Right cardiac atrium (tissue), 5 donors: ENCODE data around the gene CRLF3. TPM values are rescaled to one million over a fixed set of nuclear protein-coding genes. Genes with fewer than 3 reads are reported as not detected.
"Not testable (repeated sequence)": the region's sequence is repeated elsewhere in the genome, so short reads cannot be mapped to it uniquely, and the experiment has no call there.

Experiments
- ATAC-seq, 2 donors: fragments of 200-7000 bp; cut with Tn5 transposase; one replicate each; pipeline versions ENCODE4 v1.8.0 to v1.9.1; 2020; ENCODE audit warnings: moderate library complexity in 2 of 2, mild to moderate bottlenecking in 1 of 2
- DNase-seq, 3 donors: peaks; one replicate each; pipeline ENCODE4 v3.0.0-alpha.2; 2020
- H3K27ac ChIP-seq: one replicate; pipeline ENCODE4 v1.5.1; 2013; ENCODE audit warnings: mild to moderate bottlenecking, low read length, control low read depth, moderate library complexity
- H3K27me3 ChIP-seq: one replicate; pipeline ENCODE4 v1.6.1; 2013; ENCODE audit not compliant: control insufficient read depth, insufficient read depth
- H3K4me1 ChIP-seq: one replicate; pipeline ENCODE4 v1.6.1; 2013; ENCODE audit warnings: low read length; ENCODE audit not compliant: control insufficient read depth, insufficient read depth
- H3K4me3 ChIP-seq: one replicate; pipeline ENCODE4 v1.5.1; 2013; ENCODE audit warnings: low read length, control low read depth
- H3K9me3 ChIP-seq: one replicate; pipeline ENCODE4 v1.6.1; 2013; ENCODE audit warnings: low read length; ENCODE audit not compliant: control insufficient read depth
- WGBS: extraction: QIAGEN DNeasy Blood & Tissue Kit; methylation state at CpG from one replicate; pipeline ENCODE4 v1.1.7; 2013; 5-methylcytosine and 5-hydroxymethylcytosine counted together
- intact Hi-C, 4 donors: fragments of 100-400 bp; cut with DNase I; formaldehyde crosslinking; loops; one replicate each; pipeline versions ENCODE4 v1.11.0 to v1.14.0; 2022 to 2023
- polyA plus RNA-seq: library from polyadenylated mRNA; stranded (reverse); fragments of 200-250 nt; gene quantifications from one replicate; pipeline ENCODE4 v1.2.3, GENCODE V29; 2013
- total RNA-seq, 4 donors: library from RNA; stranded (reverse); fragmentation: NEBNext Ultra II Directional; extraction: Animal tissue kit (Norgen Biotek cat#: 25700); gene quantifications; one replicate each; pipeline ENCODE4 v1.2.1, GENCODE V29; 2021
- donor health status: healthy with polysubstance abuse.
- donor health status: DM: no; HTN: yes; CAD: no.
- donor health status: DM: no; HTN: no; CAD: no.
- donor health status: DM: no; HTN: yes; CAD: no; lungs with severe emphysema.
- donor health status: DM: yes; HTN: yes; CAD: no.

The CRLF3 gene
- total and polyA plus RNA-seq, 5 donors, result 3.7 to 6.7 (median 5.9) TPM

DNA sequence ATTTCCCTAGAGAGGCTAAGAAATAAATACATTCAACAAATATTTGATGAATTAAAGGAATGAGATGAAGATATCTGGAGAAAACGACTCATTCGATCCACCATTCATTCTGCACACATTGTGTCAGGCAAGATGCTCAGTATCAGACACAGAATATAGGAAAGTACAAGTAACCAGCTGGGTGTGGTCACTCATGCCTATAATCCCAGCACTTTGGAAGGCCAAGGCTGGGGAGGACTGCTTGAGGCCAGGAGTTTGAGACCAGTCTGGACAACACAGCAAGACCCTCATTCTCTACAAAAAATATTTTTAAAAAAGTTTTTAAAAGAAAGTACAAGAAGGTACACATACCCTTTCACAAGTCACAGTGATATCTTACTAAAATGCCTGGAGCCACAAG is 42.3 kb downstream of the CRLF3 start:
- H3K27me3 ChIP-seq, result no peaks in the 10 kb centered on the region
- no peaks in the 10 kb centered on the region for H3K4me1 ChIP-seq
- H3K4me3 ChIP-seq, result no peak overlapping the region
- no peaks in the 10 kb centered on the region for H3K9me3 ChIP-seq
- no peak for ATAC-seq
- 86% methylated on average over 2 of the region's 2 CpGs for WGBS
- no peak for DNase-seq
- intact Hi-C loops, result no loop called here
- no peak overlapping the region for H3K27ac ChIP-seq

DNA sequence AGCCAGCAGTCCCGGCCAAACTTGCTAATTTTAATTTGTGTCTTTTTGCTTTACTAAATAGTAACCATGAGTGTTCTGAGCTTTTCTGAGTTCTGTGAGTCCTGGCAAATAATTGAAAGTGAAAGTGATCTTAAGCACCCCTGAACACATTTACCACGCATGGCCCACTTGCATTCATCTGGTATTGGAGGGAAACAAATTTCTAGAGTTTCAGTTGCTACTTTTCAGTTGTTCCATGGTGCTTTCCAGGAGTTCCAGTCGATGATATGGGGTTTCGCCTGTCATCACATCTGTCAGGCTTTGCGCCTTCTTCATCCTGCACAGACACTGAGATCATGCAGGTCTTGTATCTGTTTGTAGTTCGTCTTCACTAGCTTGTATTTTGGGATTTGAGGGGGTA is 44.1 kb downstream of the CRLF3 start:
- intact Hi-C loops, result no loop called here
- Histone ChIP-seq H3K27me3 (no peaks in the 10 kb centered on the region), H3K4me1 (no peaks in the 10 kb centered on the region), H3K9me3 (no peaks in the 10 kb centered on the region), H3K4me3 (no peak overlapping the region), H3K27ac (no peak overlapping the region)
- DNase-seq (no peak), ATAC-seq (no peak)
- WGBS, result 84% methylated on average over 6 of the region's 6 CpGs

DNA sequence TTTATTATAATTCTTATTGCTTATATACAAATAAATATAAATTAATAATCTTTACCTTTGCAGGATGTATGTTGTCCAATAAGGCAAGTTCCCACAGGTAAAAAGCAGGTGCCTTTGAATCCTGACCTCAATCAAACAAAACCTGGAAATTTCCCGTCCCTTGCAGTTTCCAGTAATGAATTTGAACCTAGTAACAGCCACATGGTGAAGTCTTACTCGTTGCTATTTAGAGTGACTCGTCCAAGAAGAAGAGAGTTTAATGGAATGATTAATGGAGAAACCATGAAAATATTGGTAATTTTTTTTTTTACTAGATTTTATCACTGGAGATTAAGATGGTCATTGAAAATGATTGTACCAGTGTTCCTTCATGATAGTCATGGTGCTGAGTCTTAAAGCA is 55.7 kb downstream of the CRLF3 start:
- ATAC-seq, H3K27me3 ChIP-seq, H3K27ac ChIP-seq, intact Hi-C loops, DNase-seq, H3K4me1 ChIP-seq, H3K9me3 ChIP-seq, H3K4me3 ChIP-seq: not testable (repeated sequence)
- 64% methylated on average over 3 of the region's 3 CpGs for WGBS

DNA sequence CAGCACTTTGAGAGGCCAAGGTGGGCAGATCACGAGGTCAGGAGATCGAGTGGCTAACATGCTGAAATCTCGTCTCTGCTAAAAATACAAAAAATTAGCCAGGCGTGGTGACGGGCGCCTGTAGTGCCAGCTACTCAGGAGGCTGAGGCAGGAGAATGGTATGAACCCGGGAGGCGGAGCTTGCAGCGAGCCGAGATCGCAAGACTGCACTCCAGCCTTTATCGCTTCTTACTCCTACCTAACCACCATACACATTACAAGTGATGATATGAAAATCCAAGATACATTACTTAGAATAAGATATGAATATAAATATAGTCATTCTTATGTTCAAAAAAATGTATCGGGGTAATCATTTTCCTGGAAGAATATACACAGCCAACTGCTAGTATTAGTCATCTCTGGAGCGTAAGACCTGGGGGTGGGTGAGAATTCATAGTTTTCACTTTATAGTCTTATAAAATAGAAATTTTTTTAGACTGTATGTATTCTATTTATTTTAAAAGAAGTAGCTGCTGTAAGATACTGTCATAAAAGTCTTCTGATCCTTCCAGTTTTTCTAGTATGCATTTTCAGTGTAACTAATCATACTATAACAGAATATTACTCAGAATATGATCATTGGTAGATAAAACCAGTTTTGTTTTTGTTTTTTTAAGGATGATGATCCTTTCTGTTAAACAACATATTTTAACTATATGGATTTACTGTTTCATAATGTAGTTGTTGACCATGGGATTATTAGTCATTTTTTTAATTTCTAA is 56.7 kb downstream of the CRLF3 start:
- H3K4me3 ChIP-seq, ATAC-seq, DNase-seq, H3K27ac ChIP-seq, H3K9me3 ChIP-seq, H3K4me1 ChIP-seq, intact Hi-C loops, H3K27me3 ChIP-seq: not testable (repeated sequence)
- 95% methylated on average over 14 of the region's 14 CpGs for WGBS

DNA sequence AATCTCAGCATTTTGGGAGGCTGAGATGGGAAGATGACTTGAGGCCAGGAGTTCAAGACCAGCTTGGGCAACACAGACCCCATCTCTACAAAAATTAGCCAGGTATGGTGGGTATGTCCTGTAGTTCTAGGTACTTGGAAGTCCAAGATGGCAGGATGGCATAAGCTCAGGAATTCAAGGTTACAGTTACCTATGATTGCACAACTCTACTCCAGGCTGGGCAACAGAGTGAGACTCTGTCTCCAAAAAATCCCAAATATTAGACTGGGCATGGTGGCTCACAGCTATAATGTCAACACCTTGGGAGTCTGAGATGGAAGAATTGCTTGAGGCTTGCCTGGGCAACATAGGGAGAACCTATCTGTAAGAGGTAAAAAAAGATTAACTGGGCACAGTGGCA is 63.4 kb downstream of the CRLF3 start:
- DNase-seq (no peak), ATAC-seq (no peak)
- intact Hi-C loops, result no loop called here
- Histone ChIP-seq H3K27me3 (no peaks in the 10 kb centered on the region), H3K9me3 (no peaks in the 10 kb centered on the region), H3K27ac (no peak overlapping the region), H3K4me3 (no peak overlapping the region), H3K4me1 (no peaks in the 10 kb centered on the region)

DNA sequence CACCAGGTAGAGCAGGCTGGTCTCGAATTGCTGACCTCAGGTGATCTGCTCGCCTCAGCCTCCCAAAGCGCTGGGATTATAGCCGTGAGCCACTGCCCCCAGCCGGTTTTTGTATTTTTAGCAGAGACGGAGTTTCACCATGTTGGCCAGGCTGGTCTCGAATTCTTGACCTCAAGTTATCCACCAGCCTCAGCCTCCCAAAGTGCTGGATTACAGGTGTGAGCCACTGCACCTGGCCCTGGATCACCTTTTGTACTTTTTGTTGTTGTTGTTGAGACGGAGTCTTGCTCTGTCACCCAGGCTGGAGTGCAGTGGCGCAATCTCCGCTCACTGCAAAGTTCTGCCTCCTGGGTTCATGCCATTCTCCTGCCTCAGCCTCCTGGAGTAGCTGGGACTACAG is 71.2 kb downstream of the CRLF3 start:
- DNase-seq, ATAC-seq, H3K27me3 ChIP-seq, H3K4me1 ChIP-seq, H3K4me3 ChIP-seq, H3K27ac ChIP-seq, intact Hi-C loops, H3K9me3 ChIP-seq: not testable (repeated sequence)
- 95% methylated on average over 10 of the region's 10 CpGs for WGBS

DNA sequence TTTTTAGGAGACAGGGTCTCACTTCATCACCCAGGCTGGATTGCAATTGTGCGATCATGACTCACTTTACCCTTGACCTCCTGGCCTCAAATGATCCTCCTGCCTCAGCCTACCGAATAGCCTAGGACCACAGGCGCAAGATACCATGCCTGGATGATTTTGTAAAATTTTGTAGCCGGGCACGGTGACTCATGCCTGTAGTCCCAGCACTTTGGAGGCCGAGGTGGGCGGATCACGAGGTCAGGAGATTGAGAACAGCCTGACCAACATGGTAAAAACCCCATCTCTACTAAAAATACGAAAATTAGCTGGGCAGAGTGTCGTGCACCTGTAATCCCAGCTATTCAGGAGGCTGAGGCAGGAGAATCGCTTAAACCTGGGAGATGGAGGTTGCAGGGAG is 73.5 kb downstream of the CRLF3 start:
- H3K27me3 ChIP-seq, H3K4me1 ChIP-seq, DNase-seq, H3K27ac ChIP-seq, ATAC-seq, H3K4me3 ChIP-seq, intact Hi-C loops, H3K9me3 ChIP-seq: not testable (repeated sequence)
- WGBS, result 97% methylated on average over 11 of the region's 11 CpGs

DNA sequence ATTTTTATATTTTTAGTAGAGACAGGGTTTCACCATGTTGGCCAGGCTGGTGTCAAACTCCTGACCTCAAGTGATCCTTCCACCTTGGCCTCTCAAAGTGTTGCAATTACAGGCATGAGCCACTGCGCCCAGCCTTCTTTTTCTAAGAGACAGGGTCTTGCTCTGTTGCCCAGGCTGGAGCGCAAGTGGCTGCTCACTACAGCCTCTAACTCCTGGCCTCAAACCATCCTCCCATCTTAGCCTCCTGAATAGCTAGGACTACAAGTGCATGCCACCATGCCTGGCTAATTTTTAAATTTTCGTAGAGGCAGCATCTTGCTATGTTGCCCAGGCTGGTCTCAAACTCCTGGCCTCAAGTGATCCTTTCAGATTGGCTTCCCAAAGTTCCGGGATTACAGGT is 76.9 kb downstream of the CRLF3 start:
- ATAC-seq, H3K9me3 ChIP-seq, H3K27me3 ChIP-seq, intact Hi-C loops, DNase-seq, H3K27ac ChIP-seq, H3K4me1 ChIP-seq, H3K4me3 ChIP-seq: not testable (repeated sequence)
- WGBS, result 97% methylated on average over 4 of the region's 4 CpGs

DNA sequence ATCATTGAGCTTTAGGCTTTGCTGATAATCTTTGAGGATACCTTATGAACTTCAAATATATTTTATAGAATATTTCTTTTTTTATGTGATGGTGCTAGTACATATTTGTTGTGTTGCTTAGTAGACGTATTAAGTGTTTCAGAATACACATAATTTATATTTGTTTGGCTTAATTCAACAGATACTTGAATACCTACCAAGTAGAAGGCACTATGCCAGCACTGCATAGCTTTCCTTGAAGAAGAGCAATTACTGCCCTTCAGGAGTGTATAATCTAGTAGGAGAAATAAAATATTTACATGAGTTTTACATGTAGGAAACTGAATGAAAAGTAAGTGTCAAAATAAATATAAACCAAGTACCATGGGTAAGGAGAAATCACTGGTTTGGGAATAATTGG is 81.8 kb downstream of the CRLF3 start:
- H3K27me3 ChIP-seq, H3K9me3 ChIP-seq, H3K4me3 ChIP-seq, H3K4me1 ChIP-seq, ATAC-seq, DNase-seq, H3K27ac ChIP-seq, intact Hi-C loops: not testable (repeated sequence)
- WGBS, result 58% methylated on average over 1 of the region's 1 CpG

DNA sequence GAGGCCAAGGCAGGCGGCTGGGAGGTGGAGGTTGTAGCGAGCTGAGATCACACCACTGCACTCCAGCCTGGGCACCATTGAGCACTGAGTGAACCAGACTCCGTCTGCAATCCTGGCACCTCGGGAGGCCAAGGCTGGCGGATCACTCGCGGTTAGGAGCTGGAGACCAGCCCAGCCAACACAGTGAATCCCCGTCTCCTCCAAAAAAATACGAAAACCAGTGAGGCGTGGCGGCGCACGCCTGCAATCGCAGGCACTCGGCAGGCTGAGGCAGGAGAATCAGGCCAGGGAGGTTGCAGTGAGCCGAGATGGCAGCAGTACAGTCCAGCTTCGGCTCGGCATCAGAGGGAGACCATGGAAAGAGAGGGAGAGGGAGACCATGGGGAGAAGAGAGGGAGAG is 88.1 kb downstream of the CRLF3 start:
- H3K27me3 ChIP-seq, H3K4me3 ChIP-seq, H3K4me1 ChIP-seq, DNase-seq, intact Hi-C loops, H3K9me3 ChIP-seq, ATAC-seq, H3K27ac ChIP-seq: not testable (repeated sequence)
- WGBS, result 94% methylated on average over 18 of the region's 18 CpGs

DNA sequence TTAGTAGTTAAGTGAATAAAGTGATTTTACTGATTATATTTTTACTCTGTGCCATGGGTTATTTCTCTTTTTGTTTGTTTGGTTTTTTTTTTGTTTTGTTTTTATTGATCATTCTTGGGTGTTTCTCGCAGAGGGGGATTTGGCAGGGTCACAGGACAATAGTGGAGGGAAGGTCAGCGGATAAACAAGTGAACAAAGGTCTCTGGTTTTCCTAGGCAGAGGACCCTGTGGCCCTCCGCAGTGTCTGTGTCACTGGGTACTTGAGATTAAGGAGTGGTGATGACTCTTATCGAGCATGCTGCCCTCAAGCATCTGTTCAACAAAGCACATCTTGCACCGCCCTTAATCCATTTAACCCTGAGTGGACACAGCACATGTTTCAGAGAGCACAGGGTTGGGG is 88.8 kb downstream of the CRLF3 start:
- 69% methylated on average over 5 of the region's 5 CpGs for WGBS
- ATAC-seq, H3K4me1 ChIP-seq, H3K9me3 ChIP-seq, H3K4me3 ChIP-seq, H3K27me3 ChIP-seq, H3K27ac ChIP-seq, intact Hi-C loops, DNase-seq: not testable (repeated sequence)

DNA sequence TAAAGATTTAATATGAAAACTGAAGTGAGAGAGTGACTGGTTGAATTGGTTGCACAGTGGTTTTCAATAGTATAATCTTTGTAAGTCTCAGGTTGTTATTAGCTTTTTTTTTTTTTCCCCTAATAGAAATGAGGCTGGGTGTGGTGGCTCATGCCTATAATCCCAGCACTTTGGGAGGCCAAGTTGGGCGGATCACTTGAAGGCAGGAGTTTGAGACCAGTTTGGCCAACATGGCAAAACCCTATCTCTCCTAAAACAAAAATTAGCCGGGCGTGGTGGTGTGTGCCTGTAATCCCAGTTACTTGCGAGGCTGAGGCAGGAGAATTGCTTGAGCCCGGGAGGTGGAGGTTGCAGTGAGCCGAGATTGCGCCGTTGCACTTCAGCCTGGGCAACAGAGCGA is 89.3 kb downstream of the CRLF3 start:
- H3K4me3 ChIP-seq, DNase-seq, H3K9me3 ChIP-seq, ATAC-seq, H3K27me3 ChIP-seq, intact Hi-C loops, H3K27ac ChIP-seq, H3K4me1 ChIP-seq: not testable (repeated sequence)
- WGBS, result 97% methylated on average over 9 of the region's 9 CpGs
